Neuronal stem cell (in vitro differentiated cells): ENCODE measurements around the gene LCP2.

Experiments used
- DNase-seq: peaks from one replicate; pipeline ENCODE4 v3.0.0-alpha.2; 2013; ENCODE audit warnings: low spot score
- H2AFZ ChIP-seq: one replicate; pipeline ENCODE4 v1.6.1; 2013; ENCODE audit warnings: mild to moderate bottlenecking, low read length, inconsistent platforms
- H2AK5ac ChIP-seq: 2 replicates; pipeline ENCODE4 v1.6.1; 2013; ENCODE audit warnings: low read depth, mild to moderate bottlenecking, inconsistent platforms, low read length, moderate library complexity, mixed read lengths
- H2BK120ac ChIP-seq: 2 replicates; pipeline ENCODE4 v1.6.1; 2013; ENCODE audit warnings: low read depth, mild to moderate bottlenecking, inconsistent platforms, low read length, moderate library complexity, mixed read lengths
- H2BK12ac ChIP-seq: one replicate; pipeline ENCODE4 v1.6.1; 2013; ENCODE audit warnings: low read length, inconsistent platforms
- H2BK15ac ChIP-seq: 2 replicates; pipeline ENCODE4 v1.6.1; 2013; ENCODE audit warnings: mild to moderate bottlenecking, low read length, inconsistent platforms, mixed read lengths
- H2BK5ac ChIP-seq: one replicate; pipeline ENCODE4 v1.6.1; 2013; ENCODE audit warnings: inconsistent platforms, mild to moderate bottlenecking, low read length, moderate library complexity
- H3K14ac ChIP-seq: one replicate; pipeline ENCODE4 v1.6.1; 2013; ENCODE audit warnings: low read length, inconsistent platforms
- H3K18ac ChIP-seq: 2 replicates; pipeline ENCODE4 v1.6.1; 2013; ENCODE audit warnings: low read length, inconsistent platforms
- H3K23ac ChIP-seq: 2 replicates; pipeline ENCODE4 v1.6.1; 2013; ENCODE audit warnings: low read depth, mild to moderate bottlenecking, mixed read lengths, low read length, inconsistent platforms; ENCODE audit not compliant: poor library complexity
- H3K27ac ChIP-seq: replicated peaks from 3 replicates; pipeline ENCODE4 v1.5.1; 2013; ENCODE audit warnings: low read length, inconsistent platforms
- H3K27me3 ChIP-seq, 3 experiments: 2 replicates each; pipeline ENCODE4 v1.6.1; 2013; ENCODE audit warnings: low read length in 3 of 3, mild to moderate bottlenecking in 2 of 3, inconsistent platforms in 1 of 3, low read depth in 1 of 3, mixed read lengths in 1 of 3, moderate library complexity in 1 of 3; ENCODE audit not compliant: control insufficient read depth in 3 of 3, insufficient read depth in 3 of 3
- H3K36me3 ChIP-seq, 2 donors: replicated peaks in 1 of 2; 2 replicates each; pipeline ENCODE4 v1.6.1; 2013; ENCODE audit warnings: low read length in 2 of 2; ENCODE audit not compliant: control insufficient read depth in 2 of 2, insufficient read depth in 2 of 2
- H3K4ac ChIP-seq: 2 replicates; pipeline ENCODE4 v1.6.1; 2013; ENCODE audit warnings: inconsistent platforms, mild to moderate bottlenecking, low read length, moderate library complexity
- H3K4me1 ChIP-seq, 2 donors: 1 replicate in 1 of 2; 2 replicates in 1 of 2; pipeline ENCODE4 v1.6.1; 2013; ENCODE audit warnings: low read length in 2 of 2, low read depth in 1 of 2; ENCODE audit not compliant: control insufficient read depth in 2 of 2, insufficient read depth in 1 of 2
- H3K4me2 ChIP-seq: one replicate; pipeline ENCODE4 v1.6.1; 2013; ENCODE audit warnings: mild to moderate bottlenecking, low read length, inconsistent platforms; ENCODE audit not compliant: insufficient read depth, poor library complexity, severe bottlenecking
- H3K4me3 ChIP-seq, 2 donors: 2 replicates each; pipeline ENCODE4 v1.5.1; 2013; ENCODE audit warnings: low read length in 2 of 2, mild to moderate bottlenecking in 2 of 2, inconsistent platforms in 1 of 2, moderate library complexity in 1 of 2
- H3K79me1 ChIP-seq: one replicate; pipeline ENCODE4 v1.6.1; 2013; ENCODE audit warnings: low read depth, mild to moderate bottlenecking, inconsistent platforms, low read length, moderate library complexity
- H3K9ac ChIP-seq: one replicate; pipeline ENCODE4 v1.6.1; 2013; ENCODE audit warnings: mild to moderate bottlenecking, low read depth, low read length, inconsistent platforms; ENCODE audit not compliant: poor library complexity
- H3K9me3 ChIP-seq, 2 donors: replicated peaks in 1 of 2; 2 replicates each; pipeline versions ENCODE3 to v1.6.1; 2013; ENCODE audit warnings: low read length in 2 of 2, mild to moderate bottlenecking in 2 of 2, inconsistent platforms in 1 of 2, low read depth in 1 of 2, mixed read lengths in 1 of 2, moderate library complexity in 1 of 2; ENCODE audit not compliant: control insufficient read depth in 2 of 2, insufficient read depth in 1 of 2
- H4K8ac ChIP-seq: one replicate; pipeline ENCODE4 v1.6.1; 2013; ENCODE audit warnings: low read depth, mild to moderate bottlenecking, inconsistent platforms, low read length, moderate library complexity
- H4K91ac ChIP-seq: one replicate; pipeline ENCODE4 v1.6.1; 2013; ENCODE audit warnings: low read length, low read depth, mild to moderate bottlenecking, inconsistent platforms; ENCODE audit not compliant: poor library complexity
- WGBS, 2 donors: extraction: QIAGEN DNeasy Blood & Tissue Kit; methylation state at CpG; one replicate each; pipeline ENCODE4 v1.1.7; 2013; ENCODE audit warnings: missing lambda C conversion rate in 2 of 2, mixed read lengths in 1 of 2; ENCODE audit not compliant: insufficient read length in 2 of 2, insufficient replicate concordance in 1 of 2; ENCODE audit errors: extremely low coverage in 2 of 2; 5-methylcytosine and 5-hydroxymethylcytosine counted together

Gene LCP2

GRCh38 chr5:170288551-170288950, 9.0 kb downstream of the LCP2 start:
- Histone ChIP-seq H2AK5ac (no peak overlapping the region), H3K9ac (no peak overlapping the region), H3K4me2 (no peak overlapping the region), H2BK15ac (no peak overlapping the region), H3K4ac (no peak overlapping the region), H3K4me1 (peaks cover 0 to 4% of the 10 kb centered on the region in 2 donors), H2BK120ac (no peak overlapping the region), H2BK12ac (no peak overlapping the region), H3K36me3 (no peaks in the 10 kb centered on the region), H2AFZ (no peak overlapping the region), H4K91ac (no peak overlapping the region), H3K4me3 (no peak overlapping the region), H2BK5ac (no peak overlapping the region), H3K27ac (no peak overlapping the region), H3K18ac (no peak overlapping the region), H3K23ac (no peak overlapping the region), H3K9me3 (peaks cover 0 to 11% of the 10 kb centered on the region in 2 donors), H3K27me3 (no peaks in the 10 kb centered on the region), H3K14ac (no peak overlapping the region), H4K8ac (no peak overlapping the region), H3K79me1 (no peaks in the 10 kb centered on the region)
- WGBS, 2 donors, result no CpG with 5 or more reads among the region's 3 CpGs
- DNase-seq, result no peak

GRCh38 chr5:170288151-170288550, 9.4 kb downstream of the LCP2 start:
- H4K91ac ChIP-seq, result no peak overlapping the region
- DNase-seq, result no peak
- no peak overlapping the region for H3K4me3 ChIP-seq
- H2BK5ac ChIP-seq, result no peak overlapping the region
- H3K79me1 ChIP-seq, result no peaks in the 10 kb centered on the region
- H3K36me3 ChIP-seq, result no peaks in the 10 kb centered on the region
- H3K4me2 ChIP-seq, result no peak overlapping the region
- WGBS, 2 donors, result no CpG with 5 or more reads among the region's 2 CpGs
- no peak overlapping the region for H2AK5ac ChIP-seq
- H2BK120ac ChIP-seq, result no peak overlapping the region
- H3K27me3 ChIP-seq, result no peaks in the 10 kb centered on the region
- H2BK15ac ChIP-seq, result no peak overlapping the region
- H3K23ac ChIP-seq, result no peak overlapping the region
- H3K27ac ChIP-seq, result no peak overlapping the region
- H3K18ac ChIP-seq, result no peak overlapping the region
- H4K8ac ChIP-seq, result no peak overlapping the region
- H3K4ac ChIP-seq, result no peak overlapping the region
- H2BK12ac ChIP-seq, result no peak overlapping the region
- no peak overlapping the region for H3K9ac ChIP-seq
- peaks cover 0 to under 1% of the 10 kb centered on the region in 2 donors for H3K4me1 ChIP-seq
- no peak overlapping the region for H3K14ac ChIP-seq
- peaks cover 0 to 14% of the 10 kb centered on the region in 2 donors for H3K9me3 ChIP-seq
- H2AFZ ChIP-seq, result no peak overlapping the region

GRCh38 chr5:170287532-170287931, 10.0 kb downstream of the LCP2 start:
- no peaks in the 10 kb centered on the region for H3K4me1 ChIP-seq
- H3K9me3 ChIP-seq, result peaks cover 0 to 14% of the 10 kb centered on the region in 2 donors
- H3K27me3 ChIP-seq, result no peaks in the 10 kb centered on the region

GRCh38 chr5:170286386-170286925, 11.1 kb downstream of the LCP2 start:
- H3K4ac ChIP-seq, result no peak overlapping the region
- no peak overlapping the region for H3K4me2 ChIP-seq
- H4K8ac ChIP-seq, result no peak overlapping the region
- no peak overlapping the region for H3K14ac ChIP-seq
- no peak overlapping the region for H4K91ac ChIP-seq
- peaks cover 0 to 14% of the 10 kb centered on the region in 2 donors for H3K9me3 ChIP-seq
- H2BK5ac ChIP-seq, result no peak overlapping the region
- DNase-seq, result no peak
- H3K36me3 ChIP-seq, result no peaks in the 10 kb centered on the region
- H3K9ac ChIP-seq, result no peak overlapping the region
- H2AK5ac ChIP-seq, result no peak overlapping the region
- no peaks in the 10 kb centered on the region for H3K79me1 ChIP-seq
- no peak overlapping the region for H3K18ac ChIP-seq
- no peak overlapping the region for H2BK12ac ChIP-seq
- H3K4me1 ChIP-seq, result no peaks in the 10 kb centered on the region
- no peak overlapping the region for H2BK120ac ChIP-seq
- H2AFZ ChIP-seq, result no peak overlapping the region
- no peak overlapping the region for H2BK15ac ChIP-seq
- no CpG with 5 or more reads among the region's 3 CpGs for WGBS, 2 donors
- H3K23ac ChIP-seq, result no peak overlapping the region
- no peak overlapping the region for H3K4me3 ChIP-seq
- no peak overlapping the region for H3K27ac ChIP-seq
- no peaks in the 10 kb centered on the region for H3K27me3 ChIP-seq

More at GRCh38 chr5:170287532-170287931, 10.0 kb downstream of the LCP2 start:
- H3K23ac ChIP-seq, result no peak overlapping the region
- no peak overlapping the region for H3K27ac ChIP-seq
- H2AFZ ChIP-seq, result no peak overlapping the region
- H2BK15ac ChIP-seq, result no peak overlapping the region
- H3K9ac ChIP-seq, result no peak overlapping the region
- H3K4me3 ChIP-seq, result no peak overlapping the region
- WGBS, 2 donors, result no CpG with 5 or more reads among the region's 1 CpG
- no peak overlapping the region for H2BK12ac ChIP-seq
- no peak overlapping the region for H2BK120ac ChIP-seq
- H2AK5ac ChIP-seq, result peak overlapping the region; percentile 23
- H3K36me3 ChIP-seq, result no peaks in the 10 kb centered on the region
- H4K91ac ChIP-seq, result no peak overlapping the region
- DNase-seq, result no peak
- H3K4me2 ChIP-seq, result no peak overlapping the region
- no peak overlapping the region for H4K8ac ChIP-seq
- H3K14ac ChIP-seq, result no peak overlapping the region
- no peak overlapping the region for H3K4ac ChIP-seq
- H3K79me1 ChIP-seq, result no peaks in the 10 kb centered on the region
- no peak overlapping the region for H2BK5ac ChIP-seq
- no peak overlapping the region for H3K18ac ChIP-seq
